PFSK-1 (cell line): ENCODE results near the gene KRT35.

ENCODE experiments used
- FOXP2 ChIP-seq: optimal IDR thresholded peaks from 2 replicates; pipeline ENCODE3; 2011; ENCODE audit warnings: borderline replicate concordance, control low read depth, inconsistent platforms; ENCODE audit not compliant: insufficient read depth; ENCODE audit errors: extremely low read length, extremely low read depth
- POLR2AphosphoS5 ChIP-seq: IDR thresholded peaks from 2 replicates; pipeline ENCODE4 v1.6.1; 2012; ENCODE audit warnings: low read depth, mild to moderate bottlenecking, control low read depth, low read length, moderate library complexity
- REST ChIP-seq, 2 experiments: IDR thresholded peaks; 2 replicates each; pipeline versions ENCODE4 v1.6.1 to v1.8.0; 2011 to 2012; ENCODE audit warnings: low read depth in 2 of 2, low read length in 2 of 2, control low read depth in 1 of 2, inconsistent platforms in 1 of 2, mild to moderate bottlenecking in 1 of 2, moderate library complexity in 1 of 2; ENCODE audit not compliant: insufficient read depth in 1 of 2
- SIN3A ChIP-seq: IDR thresholded peaks from 2 replicates; pipeline ENCODE4 v1.6.1; 2012; ENCODE audit warnings: mild to moderate bottlenecking, low read length, moderate library complexity, borderline replicate concordance; ENCODE audit not compliant: insufficient read depth
- TAF1 ChIP-seq: IDR thresholded peaks from 2 replicates; pipeline ENCODE4 v1.6.1; 2012; ENCODE audit warnings: low read length, control low read depth, borderline replicate concordance; ENCODE audit not compliant: insufficient read depth

Gene KRT35

DNA sequence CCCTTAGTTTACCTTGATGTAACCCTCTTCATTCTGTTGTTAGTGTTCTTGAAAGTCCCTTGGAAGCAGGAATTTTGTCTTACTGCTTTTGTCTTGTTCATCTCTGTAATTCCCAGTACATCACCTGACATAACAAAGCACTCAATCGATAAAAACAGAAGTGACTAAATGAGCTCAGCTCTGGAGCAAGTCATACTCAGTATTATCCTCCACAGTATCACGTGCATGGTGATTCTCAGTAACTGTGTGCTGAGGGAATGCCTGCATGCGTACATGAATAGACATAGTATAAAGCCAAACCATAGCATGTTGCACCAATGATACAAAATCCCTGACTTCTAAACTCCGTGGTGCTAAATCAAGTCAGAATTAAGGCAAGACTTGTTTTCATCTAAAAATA is 47.4 kb downstream of the KRT35 start:
- TF ChIP-seq SIN3A (no peak), REST (IDR thresholded peaks at IDR 0.05; ENCODE audit: insufficient read depth in 1 of 2, low read depth in 2 of 2, low read length in 2 of 2) (no peak), TAF1 (no peak), POLR2AphosphoS5 (no peak), FOXP2 (no peak)

GRCh38 chr17:41429667-41430066 is 51.3 kb downstream of the KRT35 start:
- TF ChIP-seq POLR2AphosphoS5, result no peak
- TF ChIP-seq TAF1, result no peak
- TF ChIP-seq SIN3A, result no peak
- TF ChIP-seq REST (IDR thresholded peaks at IDR 0.05; ENCODE audit: insufficient read depth in 1 of 2, low read depth in 2 of 2, low read length in 2 of 2), result no peak

DNA sequence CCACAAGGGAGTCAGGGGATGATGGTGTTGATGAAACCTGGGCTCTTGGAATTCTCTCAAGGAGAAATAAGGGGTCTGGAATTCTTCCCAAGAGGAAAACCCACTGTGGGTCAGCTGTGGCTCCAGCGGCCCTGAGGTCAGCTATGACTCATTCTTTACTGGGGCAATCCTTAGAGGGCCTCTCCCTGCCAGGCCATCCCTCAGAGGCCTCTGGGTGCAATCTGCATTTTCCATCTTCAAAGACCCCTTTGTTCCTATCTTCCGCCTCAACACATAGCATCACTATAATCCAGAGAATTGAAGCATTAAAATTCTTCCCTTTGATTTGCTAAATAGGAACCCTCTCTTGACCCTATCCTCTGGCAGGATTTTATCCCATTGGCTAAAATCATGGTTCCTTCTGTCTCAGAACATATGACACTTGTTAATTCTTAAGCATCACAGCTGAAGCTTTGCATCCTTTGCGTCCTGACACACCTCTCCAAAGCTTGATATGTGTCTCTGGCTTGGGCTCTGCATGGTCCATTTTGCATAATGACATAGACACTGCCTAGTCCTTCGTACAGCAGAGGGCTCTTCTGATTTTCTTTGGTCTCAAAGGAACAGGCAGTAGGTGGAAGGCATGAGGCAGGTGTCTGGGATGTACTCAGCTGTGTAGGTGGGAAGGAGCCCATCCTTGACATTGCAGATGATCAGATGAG is 52.2 kb downstream of the KRT35 start:
- no peak for TF ChIP-seq REST (IDR thresholded peaks at IDR 0.05; ENCODE audit: insufficient read depth in 1 of 2, low read depth in 2 of 2, low read length in 2 of 2)
- TF ChIP-seq POLR2AphosphoS5, result no peak
- no peak for TF ChIP-seq FOXP2
- TF ChIP-seq TAF1, result no peak
- no peak for TF ChIP-seq SIN3A
